ENCODE data around the gene WIF1. TPM values are rescaled to one million over a fixed set of nuclear protein-coding genes. Genes with fewer than 3 reads are reported as not detected.

WIF1 gene
- total RNA-seq, 1 donor from 2014 or later, result not detected

- peak overlapping the region; percentile 25 for H3K27ac Mint-ChIP-seq
- no peak for TF ChIP-seq CTCF (IDR thresholded peaks at IDR 0.05)
- intact Hi-C loops (cut with micrococcal nuclease), result loop anchor here (1.0 kb wide), 1 partner anchor 14 kb away; the partner anchor contains the start of gene LEMD3
These were observed 34.7 kb upstream of the WIF1 start for GRCh38 chr12:65155784-65156183.

GRCh38 chr12:65152596-65152995 is 31.5 kb upstream of the WIF1 start:
- intact Hi-C loops (cut with micrococcal nuclease), result no loop called here
- ChIA-PET CTCF (no interaction called here), POLR2A (no interaction called here)
- no peaks in the 10 kb centered on the region for H3K36me3 Mint-ChIP-seq (ENCODE audit: low read depth)
- H3K4me1 Mint-ChIP-seq, result peaks cover 14% of the 10 kb centered on the region
- no peaks in the 10 kb centered on the region for H3K9me3 Mint-ChIP-seq
- TF ChIP-seq CTCF (IDR thresholded peaks at IDR 0.05), result no peak
- H3K27me3 Mint-ChIP-seq, result no peaks in the 10 kb centered on the region
- no peak overlapping the region for H3K4me3 Mint-ChIP-seq
- DNase-seq (no peak), ATAC-seq (ENCODE audit: low read depth) (no peak)
- H3K27ac Mint-ChIP-seq, result no peak overlapping the region

More at GRCh38 chr12:65155784-65156183, 34.7 kb upstream of the WIF1 start:
- ATAC-seq (ENCODE audit: low read depth), result no peak
- POLR2A ChIA-PET, result interaction anchor here (3.8 kb wide), 1 partner anchor 13 kb away, joined by 44 read pairs; the partner anchor contains the start of gene LEMD3
- Mint-ChIP-seq H3K27me3 (peaks cover 2% of the 10 kb centered on the region), H3K36me3 (ENCODE audit: low read depth) (no peaks in the 10 kb centered on the region), H3K9me3 (no peaks in the 10 kb centered on the region), H3K4me3 (no peak overlapping the region), H3K4me1 (peaks cover 14% of the 10 kb centered on the region)
- CTCF ChIA-PET, result interaction anchor here (0.6 kb wide), 1 partner anchor 39 kb away, joined by 4 read pairs; no protein-coding TSS in a partner anchor
- DNase-seq, result no peak

GRCh38 chr12:65152012-65152411 is 30.9 kb upstream of the WIF1 start:
- Mint-ChIP-seq H3K4me3 (no peak overlapping the region), H3K9me3 (no peaks in the 10 kb centered on the region), H3K36me3 (ENCODE audit: low read depth) (no peaks in the 10 kb centered on the region), H3K4me1 (peaks cover 14% of the 10 kb centered on the region), H3K27ac (no peak overlapping the region), H3K27me3 (no peaks in the 10 kb centered on the region)
- intact Hi-C loops (cut with micrococcal nuclease), result no loop called here
- no peak for ATAC-seq (ENCODE audit: low read depth)
- DNase-seq, result no peak
- POLR2A ChIA-PET, result no interaction called here
- no peak for TF ChIP-seq CTCF (IDR thresholded peaks at IDR 0.05)
- CTCF ChIA-PET, result no interaction called here

GRCh38 chr12:65147312-65147905 is 26.3 kb upstream of the WIF1 start:
- no peak overlapping the region for H3K27ac Mint-ChIP-seq
- ChIA-PET CTCF (no interaction called here), POLR2A (no interaction called here)
- intact Hi-C loops (cut with micrococcal nuclease), result no loop called here
- no peak overlapping the region for H3K4me3 Mint-ChIP-seq
- DNase-seq (no peak), ATAC-seq (ENCODE audit: low read depth) (no peak)
- TF ChIP-seq CTCF (IDR thresholded peaks at IDR 0.05), result no peak
- no peaks in the 10 kb centered on the region for H3K4me1 Mint-ChIP-seq
- no peaks in the 10 kb centered on the region for H3K36me3 Mint-ChIP-seq (ENCODE audit: low read depth)
- no peaks in the 10 kb centered on the region for H3K9me3 Mint-ChIP-seq
- H3K27me3 Mint-ChIP-seq, result peaks cover 3% of the 10 kb centered on the region

GRCh38 chr12:65140738-65141137 is 19.6 kb upstream of the WIF1 start:
- DNase-seq (no peak), ATAC-seq (ENCODE audit: low read depth) (no peak)
- intact Hi-C loops (cut with micrococcal nuclease), result no loop called here
- CTCF ChIA-PET, result no interaction called here
- peaks cover 3% of the 10 kb centered on the region for H3K9me3 Mint-ChIP-seq
- H3K4me3 Mint-ChIP-seq, result no peak overlapping the region
- no peak overlapping the region for H3K27ac Mint-ChIP-seq
- no peaks in the 10 kb centered on the region for H3K36me3 Mint-ChIP-seq (ENCODE audit: low read depth)
- TF ChIP-seq CTCF (IDR thresholded peaks at IDR 0.05), result no peak
- POLR2A ChIA-PET, result no interaction called here
- H3K27me3 Mint-ChIP-seq, result peaks cover 6% of the 10 kb centered on the region
- H3K4me1 Mint-ChIP-seq, result peaks cover 9% of the 10 kb centered on the region
